ENCODE results near the gene DENND5B. TPM values are rescaled to one million over a fixed set of nuclear protein-coding genes. Genes with fewer than 3 reads are reported as not detected.
"Not testable (repeated sequence)": the region's sequence is repeated elsewhere in the genome, so short reads cannot be mapped to it uniquely, and the experiment has no call there.

The DENND5B gene
- total and polyA plus RNA-seq, 2 of the 4 experiments (the other 2 are of a cell fraction): 5.5 to 13.4 TPM

- no peak overlapping the region for H2BK120ac ChIP-seq (ENCODE audit: low read depth, low read length)
- H3K27me3 ChIP-seq (ENCODE audit: control insufficient read depth, insufficient read depth, low read length): no peaks in the 10 kb centered on the region
- H3K36me3 ChIP-seq (ENCODE audit: control insufficient read depth, insufficient read depth, low read length): peaks cover 7% of the 10 kb centered on the region
- no peak overlapping the region for H2BK20ac ChIP-seq (ENCODE audit: low read depth, low read length)
- dilution Hi-C loops (cut with HindIII; ENCODE audit: low sequenced_read_pairs, unreplicated experiment) (no loop called here), in situ Hi-C loops (cut with MboI; ENCODE audit: low sequenced_read_pairs) (loop anchor here (25.0 kb wide), 1 partner anchor 926 kb away; no protein-coding TSS in a partner anchor), intact Hi-C loops (cut with micrococcal nuclease) (no loop called here)
- no peak overlapping the region for H3K4ac ChIP-seq (ENCODE audit: low read depth, low read length)
- H3K79me1 ChIP-seq (ENCODE audit: low read depth in 1 of 2, low read length in 2 of 2): no peaks in the 10 kb centered on the region
- DNase-seq: no peak
- ChIA-PET POLR2A (ENCODE audit: unreplicated experiment) (no interaction called here), CTCF (no interaction called here)
- WGBS, 2 experiments (ENCODE audit: extremely low coverage in 2 of 2, insufficient read length in 1 of 2): no CpG with 5 or more reads among the region's 2 CpGs
- no peak overlapping the region for H2AK9ac ChIP-seq (replicated peaks; ENCODE audit: low read depth, low read length, poor library complexity)
- TF ChIP-seq, protein P1, sequence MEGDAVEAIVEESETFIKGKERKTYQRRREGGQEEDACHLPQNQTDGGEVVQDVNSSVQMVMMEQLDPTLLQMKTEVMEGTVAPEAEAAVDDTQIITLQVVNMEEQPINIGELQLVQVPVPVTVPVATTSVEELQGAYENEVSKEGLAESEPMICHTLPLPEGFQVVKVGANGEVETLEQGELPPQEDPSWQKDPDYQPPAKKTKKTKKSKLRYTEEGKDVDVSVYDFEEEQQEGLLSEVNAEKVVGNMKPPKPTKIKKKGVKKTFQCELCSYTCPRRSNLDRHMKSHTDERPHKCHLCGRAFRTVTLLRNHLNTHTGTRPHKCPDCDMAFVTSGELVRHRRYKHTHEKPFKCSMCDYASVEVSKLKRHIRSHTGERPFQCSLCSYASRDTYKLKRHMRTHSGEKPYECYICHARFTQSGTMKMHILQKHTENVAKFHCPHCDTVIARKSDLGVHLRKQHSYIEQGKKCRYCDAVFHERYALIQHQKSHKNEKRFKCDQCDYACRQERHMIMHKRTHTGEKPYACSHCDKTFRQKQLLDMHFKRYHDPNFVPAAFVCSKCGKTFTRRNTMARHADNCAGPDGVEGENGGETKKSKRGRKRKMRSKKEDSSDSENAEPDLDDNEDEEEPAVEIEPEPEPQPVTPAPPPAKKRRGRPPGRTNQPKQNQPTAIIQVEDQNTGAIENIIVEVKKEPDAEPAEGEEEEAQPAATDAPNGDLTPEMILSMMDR (conservative IDR thresholded peaks at IDR 0.05; ENCODE audit: low read depth, low read length): no peak
- no peak overlapping the region for H3K56ac ChIP-seq (ENCODE audit: extremely low read depth, insufficient read depth, low read length)
- no peak overlapping the region for H3K14ac ChIP-seq (replicated peaks; ENCODE audit: low read depth, low read length)
- H2BK5ac ChIP-seq (ENCODE audit: low read depth, low read length, poor library complexity, severe bottlenecking): no peak overlapping the region
- H3K4me1 ChIP-seq (ENCODE audit: control insufficient read depth, insufficient read depth, low read length): peaks cover 2% of the 10 kb centered on the region; the same call in 1 of the 2 replicates
- no peak overlapping the region; the same call in 1 of the 2 replicates for H4K5ac ChIP-seq (ENCODE audit: low read depth, low read length)
- no peak overlapping the region; the same call in 2 of the 3 replicates for H2BK15ac ChIP-seq (ENCODE audit: low read depth, low read length)
- H4K8ac ChIP-seq (ENCODE audit: low read depth in 2 of 2, low read length in 2 of 2): no peak overlapping the region
- H3K18ac ChIP-seq (ENCODE audit: low read depth, low read length): no peak overlapping the region
- H4K20me1 ChIP-seq (ENCODE audit: insufficient read depth, low read length): no peaks in the 10 kb centered on the region
- no peak overlapping the region for H3K27ac ChIP-seq (ENCODE audit: insufficient read depth, low read length)
- H3K23ac ChIP-seq (ENCODE audit: low read depth, low read length): no peak overlapping the region
- no peak overlapping the region; the same call in 1 of the 2 replicates for H4K91ac ChIP-seq (ENCODE audit: insufficient read depth, low read depth, low read length)
- H2AFZ ChIP-seq (replicated peaks; ENCODE audit: low read length, poor library complexity): peak overlapping the region; percentile 36
- no peak overlapping the region for H2AK5ac ChIP-seq (ENCODE audit: low read depth, low read length)
- ATAC-seq (ENCODE audit: low read depth): peak; percentile 44; the same call in 1 of the 2 replicates
- no peak overlapping the region for H3K4me2 ChIP-seq (ENCODE audit: low read depth, low read length)
- no peak overlapping the region for H3K9ac ChIP-seq (ENCODE audit: low read depth, low read length)
- no peaks in the 10 kb centered on the region for H3K9me3 ChIP-seq (ENCODE audit: control insufficient read depth, insufficient read depth, low read length)
- no peak overlapping the region for H3K4me3 ChIP-seq (ENCODE audit: insufficient read depth, low read depth, low read length)
- no TSS peak for BruUV-seq (replicated peaks)
- no peaks in the 10 kb centered on the region; the same call in 1 of the 2 replicates for H3K9me1 ChIP-seq (ENCODE audit: insufficient read depth, low read length)
These were observed 204.6 kb downstream of the DENND5B start for GRCh38 chr12:31386364-31386777.

GRCh38 chr12:31377210-31377609 is 213.7 kb downstream of the DENND5B start:
- not testable (repeated sequence) for H3K4me3 ChIP-seq (ENCODE audit: insufficient read depth, low read depth, low read length); BruUV-seq (replicated peaks)
- POLR2A ChIA-PET (ENCODE audit: unreplicated experiment): interaction anchor here (0.6 kb wide), 1 partner anchor 101 kb away, joined by 3 read pairs; no protein-coding TSS in a partner anchor

More at GRCh38 chr12:31377210-31377609, 213.7 kb downstream of the DENND5B start:
- H3K14ac ChIP-seq (replicated peaks; ENCODE audit: low read depth, low read length); H2BK20ac ChIP-seq (ENCODE audit: low read depth, low read length); H3K23ac ChIP-seq (ENCODE audit: low read depth, low read length); H3K9me1 ChIP-seq (ENCODE audit: insufficient read depth, low read length); H4K5ac ChIP-seq (ENCODE audit: low read depth, low read length); H2AK5ac ChIP-seq (ENCODE audit: low read depth, low read length); ATAC-seq (ENCODE audit: low read depth); H4K91ac ChIP-seq (ENCODE audit: insufficient read depth, low read depth, low read length); H3K27ac ChIP-seq (ENCODE audit: insufficient read depth, low read length); H3K4me1 ChIP-seq (ENCODE audit: control insufficient read depth, insufficient read depth, low read length); H3K27me3 ChIP-seq (ENCODE audit: control insufficient read depth, insufficient read depth, low read length); H3K9ac ChIP-seq (ENCODE audit: low read depth, low read length); H3K9me3 ChIP-seq (ENCODE audit: control insufficient read depth, insufficient read depth, low read length); H3K36me3 ChIP-seq (ENCODE audit: control insufficient read depth, insufficient read depth, low read length); H4K8ac ChIP-seq (ENCODE audit: low read depth in 2 of 2, low read length in 2 of 2); H3K18ac ChIP-seq (ENCODE audit: low read depth, low read length); H2AK9ac ChIP-seq (replicated peaks; ENCODE audit: low read depth, low read length, poor library complexity); H3K4me2 ChIP-seq (ENCODE audit: low read depth, low read length); H3K4ac ChIP-seq (ENCODE audit: low read depth, low read length); H2BK15ac ChIP-seq (ENCODE audit: low read depth, low read length); CTCF ChIA-PET; H2BK5ac ChIP-seq (ENCODE audit: low read depth, low read length, poor library complexity, severe bottlenecking); dilution Hi-C loops (cut with HindIII; ENCODE audit: low sequenced_read_pairs, unreplicated experiment); H2BK120ac ChIP-seq (ENCODE audit: low read depth, low read length); H3K79me1 ChIP-seq (ENCODE audit: low read depth in 1 of 2, low read length in 2 of 2); intact Hi-C loops (cut with micrococcal nuclease); H4K20me1 ChIP-seq (ENCODE audit: insufficient read depth, low read length); H2AFZ ChIP-seq (replicated peaks; ENCODE audit: low read length, poor library complexity); DNase-seq; H3K56ac ChIP-seq (ENCODE audit: extremely low read depth, insufficient read depth, low read length): not testable (repeated sequence)
- WGBS, 2 experiments (ENCODE audit: extremely low coverage in 2 of 2, insufficient read length in 1 of 2): no CpG with 5 or more reads among the region's 8 CpGs
- in situ Hi-C loops (cut with MboI; ENCODE audit: low sequenced_read_pairs): loop anchor here (25.0 kb wide), 1 partner anchor 935 kb away; no protein-coding TSS in a partner anchor

All from IMR-90 (cell line).